GM20431 (cell line): Measurements from ENCODE around the gene TOM1.

Experiments
- in situ Hi-C: fragments of 300-500 bp; cut with MseI, MboI; formaldehyde crosslinking; loops from one replicate; pipeline ENCODE4 v1.15.0; 2020; ENCODE audit warnings: low sequenced_read_pairs; ENCODE audit not compliant: unreplicated experiment

TOM1 gene

GRCh38 chr22:35322126-35322525 lies 22.4 kb downstream of the TOM1 start:
- in situ Hi-C loops: no loop called here

GRCh38 chr22:35322893-35323292 lies 23.2 kb downstream of the TOM1 start:
- in situ Hi-C loops: no loop called here

GRCh38 chr22:35323305-35323704 lies 23.6 kb downstream of the TOM1 start:
- in situ Hi-C loops: no loop called here

- in situ Hi-C loops: no loop called here
Measured at GRCh38 chr22:35324067-35324466, 24.4 kb downstream of the TOM1 start.

- in situ Hi-C loops: no loop called here
Measured at GRCh38 chr22:35324762-35325161, 25.1 kb downstream of the TOM1 start.

GRCh38 chr22:35325209-35325608 lies 25.5 kb downstream of the TOM1 start:
- in situ Hi-C loops: no loop called here

- in situ Hi-C loops: no loop called here
Measured at GRCh38 chr22:35326854-35327562, 27.3 kb downstream of the TOM1 start.

- in situ Hi-C loops: no loop called here
Measured at GRCh38 chr22:35327690-35328471, 28.2 kb downstream of the TOM1 start.

- in situ Hi-C loops: no loop called here
Measured at GRCh38 chr22:35328472-35328885, 28.8 kb downstream of the TOM1 start.

GRCh38 chr22:35329114-35329847 lies 29.6 kb downstream of the TOM1 start:
- in situ Hi-C loops: no loop called here

- in situ Hi-C loops: no loop called here
Measured at GRCh38 chr22:35330258-35330861, 30.7 kb downstream of the TOM1 start.

- in situ Hi-C loops: no loop called here
Measured at GRCh38 chr22:35332278-35332677, 32.6 kb downstream of the TOM1 start.

- in situ Hi-C loops: no loop called here
Measured at GRCh38 chr22:35333220-35333619, 33.5 kb downstream of the TOM1 start.

GRCh38 chr22:35334004-35334403 lies 34.3 kb downstream of the TOM1 start:
- in situ Hi-C loops: no loop called here

- in situ Hi-C loops: no loop called here
Measured at GRCh38 chr22:35335468-35335867, 35.8 kb downstream of the TOM1 start.

- in situ Hi-C loops: no loop called here
Measured at GRCh38 chr22:35335936-35336781, 36.5 kb downstream of the TOM1 start.

GRCh38 chr22:35337932-35338331 lies 38.2 kb downstream of the TOM1 start:
- in situ Hi-C loops: no loop called here

GRCh38 chr22:35341090-35341874 lies 41.6 kb downstream of the TOM1 start:
- in situ Hi-C loops: no loop called here

GRCh38 chr22:35342390-35342789 lies 42.7 kb downstream of the TOM1 start:
- in situ Hi-C loops: no loop called here
